K562 treated with DMSO at 1 percent for 24 hours (cell line): ENCODE results near the gene EIF4G2. TPM values are rescaled to one million over a fixed set of nuclear protein-coding genes. Genes with fewer than 3 reads are reported as not detected.

Experiments
- total RNA-seq: library from RNA; unstranded; fragments of 300-600 nt; gene quantifications from 2 replicates; pipeline ENCODE4 v1.2.3, GENCODE V29; 2022; ENCODE audit warnings: low read depth; ENCODE audit not compliant: insufficient read depth

Gene EIF4G2
- 338 and 343 TPM in 2 replicates for total RNA-seq

GRCh38 chr11:10808553-10809372, at the start of gene EIF4G2:
EIF4G2 (minus strand) TSS chr11:10808926.

DNA sequence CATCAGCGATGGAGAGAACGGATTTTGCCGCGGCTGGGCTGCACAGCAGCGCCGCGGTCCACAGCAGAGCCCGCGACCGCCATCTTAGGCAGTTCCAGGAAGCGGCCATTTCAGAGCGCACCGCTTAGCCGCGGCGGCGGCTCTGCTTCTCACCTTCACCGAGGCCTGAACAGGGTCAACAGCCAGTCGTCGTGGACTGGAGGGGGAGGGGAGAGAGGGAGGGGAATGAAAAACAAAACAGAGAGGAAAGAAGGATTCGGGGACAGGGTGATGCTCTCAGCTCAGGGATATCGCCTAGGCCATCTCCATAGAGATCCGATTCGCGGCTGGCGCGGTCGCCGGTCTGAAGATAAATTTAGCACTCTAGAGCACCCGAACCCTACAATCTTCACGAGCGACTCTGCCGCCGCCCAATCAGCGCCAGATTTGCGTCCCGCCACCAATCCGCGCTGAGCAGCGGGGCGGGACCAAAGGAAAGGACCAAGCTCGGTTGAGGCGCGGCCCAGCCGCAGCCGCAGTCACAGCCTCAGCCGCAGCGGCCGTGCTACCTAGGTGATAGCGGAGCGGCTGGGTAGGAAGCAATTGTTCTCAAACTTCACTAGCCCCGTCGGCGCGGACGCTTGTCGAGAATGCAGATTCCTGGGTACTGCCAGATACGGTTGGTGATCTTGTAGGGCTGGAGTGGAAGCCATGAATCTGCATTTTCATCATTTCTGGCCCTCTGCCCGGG, 49.1 kb upstream of the EIF4G2 start, which contains the start of gene ZBED5:
Gene ZBED5, minus strand, starts transcription at position 345 of the 730 bp plus-strand sequence. CDS start 3,108 bp downstream, outside the sequence.

GRCh38 chr11:10750838-10751580, 57.7 kb downstream of the EIF4G2 start, which contains the start of gene CTR9:
CTR9 (plus strand) TSS chr11:10751246; CDS start chr11:10751413, 167 bp downstream.

Other genes with a start within 250 kb of the EIF4G2 start
- gene LYVE1, start 240.3 kb downstream of the EIF4G2 start, total RNA-seq, result not detected in 2 replicates
- 0.66 and 1.0 TPM in 2 replicates for gene IRAG1, start 115.2 kb downstream of the EIF4G2 start, total RNA-seq
- 39.3 and 48.5 TPM in 2 replicates for gene CTR9, start 57.7 kb downstream of the EIF4G2 start, total RNA-seq
- 17.6 and 27.0 TPM in 2 replicates for gene ZBED5, start 49.1 kb upstream of the EIF4G2 start, total RNA-seq